Placental epithelial cell (primary cell): Measurements from ENCODE around the gene KRTAP4-8. TPM values are rescaled to one million over a fixed set of nuclear protein-coding genes. Genes with fewer than 3 reads are reported as not detected.

Source experiments
- total RNA-seq: library from RNA; depleted of rRNA; stranded (reverse); fragments of >200 nt; gene quantifications from 2 replicates; pipeline ENCODE4 v1.2.3, GENCODE V29; 2012

The KRTAP4-8 gene
- total RNA-seq, result not detected in 2 replicates

DNA sequence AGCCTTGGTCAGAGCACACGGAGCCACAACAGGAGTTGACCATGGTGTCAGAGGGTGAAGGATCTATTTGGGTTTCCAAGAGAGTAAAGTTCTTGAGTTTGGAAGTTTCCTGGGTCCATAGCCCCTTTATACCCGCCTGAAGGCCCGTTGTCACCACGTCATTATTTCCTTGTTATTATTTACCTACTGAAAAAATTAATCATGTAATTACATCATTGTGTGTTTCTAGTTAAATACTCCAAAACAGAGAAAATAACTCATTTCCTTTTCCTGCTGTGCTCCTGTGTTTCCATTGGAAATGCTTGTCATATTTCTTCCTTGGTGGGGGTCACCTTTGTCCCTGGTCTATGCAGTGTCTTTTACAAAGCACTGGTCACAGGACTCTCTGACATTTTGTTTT, at the start of gene KRTAP4-8:
KRTAP4-8 (minus strand) TSS at position 101 of the 400 bp plus-strand sequence; CDS start at position 43, 58 bp downstream.

DNA sequence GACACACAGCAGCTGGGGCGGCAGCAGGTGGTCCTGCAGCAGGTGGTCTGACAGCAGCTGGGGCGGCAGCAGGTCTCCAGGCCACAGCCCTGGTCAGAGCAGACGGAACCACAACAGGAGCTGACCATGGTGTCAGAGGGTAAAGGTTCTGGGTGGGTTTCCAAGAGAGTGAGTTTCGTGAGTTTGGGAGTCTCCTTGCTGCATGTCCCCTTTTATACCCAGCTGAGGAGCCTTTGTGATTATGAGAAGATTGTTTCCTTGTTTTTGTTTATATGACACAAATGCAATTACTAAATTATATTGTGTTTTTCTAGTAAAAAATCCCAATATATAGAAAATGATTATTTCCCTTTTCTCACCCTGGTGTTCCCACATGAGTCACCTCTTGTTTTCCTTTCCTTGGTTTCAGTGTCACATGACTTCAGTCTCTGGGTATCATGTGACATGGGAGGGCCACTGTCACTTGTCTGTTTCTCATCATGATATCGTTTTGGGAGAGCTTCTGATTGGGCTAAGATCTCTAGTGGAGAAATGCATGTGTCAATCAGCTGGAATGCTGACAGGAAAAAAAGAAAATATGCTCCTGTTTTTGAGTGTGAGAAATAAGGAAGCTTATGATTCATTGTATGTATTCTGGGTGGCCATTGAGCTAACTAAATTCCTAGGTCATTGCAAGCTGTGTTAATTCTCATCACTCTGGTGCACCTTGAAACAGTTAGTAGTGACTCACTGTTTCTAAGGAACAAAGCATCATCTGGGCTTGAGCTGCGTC, 42.6 kb upstream of the KRTAP4-8 start, which contains the start of gene KRTAP4-6:
KRTAP4-6 (minus strand) TSS at position 185 of the 772 bp plus-strand sequence; CDS start at position 128, 57 bp downstream.

DNA sequence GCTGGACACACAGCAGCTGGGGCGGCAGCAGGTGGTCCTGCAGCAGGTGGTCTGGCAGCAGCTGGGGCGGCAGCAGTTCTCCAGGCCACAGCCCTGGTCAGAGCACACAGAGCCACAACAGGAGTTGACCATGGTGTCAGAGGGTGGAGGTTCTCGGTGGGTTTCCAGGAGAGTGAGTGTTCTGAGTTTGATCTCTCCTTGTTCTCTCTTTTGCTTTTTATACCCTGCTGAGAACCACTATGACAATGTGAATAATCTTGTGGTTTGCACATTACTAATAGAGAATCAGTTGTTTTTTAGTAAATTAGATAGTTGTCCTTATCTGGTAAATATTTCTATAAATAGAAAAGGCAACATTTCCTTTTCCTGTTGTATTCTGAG, 26.0 kb upstream of the KRTAP4-8 start, which contains the start of gene KRTAP4-12:
KRTAP4-12 (minus strand) TSS at position 192 of the 381 bp plus-strand sequence; CDS start at position 132, 60 bp downstream.

DNA sequence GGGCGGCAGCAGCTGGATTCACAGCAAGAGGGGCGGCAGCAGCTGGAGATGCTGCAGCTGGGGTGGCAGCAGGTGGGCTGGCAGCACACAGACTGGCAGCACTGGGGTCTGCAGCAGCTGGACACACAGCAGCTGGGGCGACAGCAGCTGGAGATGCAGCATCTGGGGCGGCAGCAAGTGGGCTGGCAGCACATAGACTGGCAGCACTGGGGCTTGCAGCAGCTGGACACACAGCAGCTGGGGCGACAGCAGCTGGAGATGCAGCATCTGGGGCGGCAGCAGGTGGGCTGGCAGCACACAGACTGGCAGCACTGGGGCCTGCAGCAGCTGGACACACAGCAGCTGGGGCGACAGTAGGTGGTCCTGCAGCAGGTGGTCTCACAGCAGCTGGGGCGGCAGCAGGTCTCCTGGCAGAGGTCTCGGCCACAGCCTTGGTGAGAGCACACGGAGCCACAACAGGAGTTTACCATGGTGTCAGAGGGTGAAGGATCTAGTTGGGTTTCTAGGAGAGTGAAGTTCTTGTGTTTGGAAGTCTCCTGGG, 20.0 kb upstream of the KRTAP4-8 start, which contains the start of gene KRTAP4-11:
KRTAP4-11 (minus strand) TSS at position 528 of the 541 bp plus-strand sequence; CDS start at position 470, 58 bp downstream.

DNA sequence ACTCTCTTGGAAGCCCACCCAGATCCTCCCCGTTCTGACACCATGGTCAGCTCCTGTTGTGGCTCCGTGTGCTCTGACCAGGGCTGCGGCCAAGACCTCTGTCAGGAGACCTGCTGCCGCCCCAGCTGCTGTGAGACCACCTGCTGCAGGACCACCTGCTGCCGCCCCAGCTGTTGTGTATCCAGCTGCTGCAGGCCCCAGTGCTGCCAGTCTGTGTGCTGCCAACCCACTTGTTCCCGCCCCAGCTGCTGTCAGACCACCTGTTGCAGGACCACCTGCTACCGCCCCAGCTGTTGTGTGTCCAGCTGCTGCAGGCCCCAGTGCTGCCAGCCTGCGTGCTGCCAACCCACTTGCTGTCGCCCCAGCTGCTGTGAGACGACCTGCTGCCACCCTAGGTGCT, 7.4 kb upstream of the KRTAP4-8 start, which contains the start of gene KRTAP4-9:
KRTAP4-9 (plus strand) TSS at position 43 of the 400 bp plus-strand sequence; CDS start at position 43, 0 bp downstream.

DNA sequence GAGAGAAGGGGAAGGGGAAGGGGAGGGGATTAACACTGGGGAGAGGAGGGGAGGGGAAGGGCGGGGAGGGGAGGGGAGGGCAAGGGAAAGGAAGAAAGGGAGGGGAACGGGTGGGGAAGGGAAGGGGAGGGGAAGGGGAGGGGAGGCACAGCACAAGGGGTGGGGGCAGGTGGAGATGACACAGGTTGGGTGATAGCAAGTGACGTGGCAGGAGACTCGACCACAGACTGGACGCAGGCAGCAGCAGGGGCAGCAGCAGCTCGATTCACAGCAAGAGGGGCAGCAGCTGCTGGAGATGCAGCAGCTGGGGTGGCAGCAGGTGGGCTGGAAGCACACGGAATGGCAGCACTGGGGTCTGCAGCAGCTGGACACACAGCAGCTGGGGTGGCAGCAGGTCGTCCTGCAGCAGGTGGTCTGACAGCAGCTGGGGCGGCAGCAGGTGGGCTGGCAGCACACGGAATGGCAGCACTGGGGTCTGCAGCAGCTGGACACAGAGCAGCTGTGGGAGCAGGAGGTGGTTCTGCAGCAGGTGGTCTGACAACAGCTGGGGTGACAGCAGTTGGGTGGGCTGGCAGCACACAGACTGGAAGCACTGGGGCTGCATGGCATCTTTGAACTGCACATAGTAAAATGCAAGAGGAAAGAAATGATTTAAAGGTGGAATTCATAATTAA, 3.8 kb upstream of the KRTAP4-8 start, which contains the start of gene KRTAP4-16:
KRTAP4-16 (minus strand) TSS at position 624 of the 674 bp plus-strand sequence; CDS start at position 624, 0 bp downstream.

DNA sequence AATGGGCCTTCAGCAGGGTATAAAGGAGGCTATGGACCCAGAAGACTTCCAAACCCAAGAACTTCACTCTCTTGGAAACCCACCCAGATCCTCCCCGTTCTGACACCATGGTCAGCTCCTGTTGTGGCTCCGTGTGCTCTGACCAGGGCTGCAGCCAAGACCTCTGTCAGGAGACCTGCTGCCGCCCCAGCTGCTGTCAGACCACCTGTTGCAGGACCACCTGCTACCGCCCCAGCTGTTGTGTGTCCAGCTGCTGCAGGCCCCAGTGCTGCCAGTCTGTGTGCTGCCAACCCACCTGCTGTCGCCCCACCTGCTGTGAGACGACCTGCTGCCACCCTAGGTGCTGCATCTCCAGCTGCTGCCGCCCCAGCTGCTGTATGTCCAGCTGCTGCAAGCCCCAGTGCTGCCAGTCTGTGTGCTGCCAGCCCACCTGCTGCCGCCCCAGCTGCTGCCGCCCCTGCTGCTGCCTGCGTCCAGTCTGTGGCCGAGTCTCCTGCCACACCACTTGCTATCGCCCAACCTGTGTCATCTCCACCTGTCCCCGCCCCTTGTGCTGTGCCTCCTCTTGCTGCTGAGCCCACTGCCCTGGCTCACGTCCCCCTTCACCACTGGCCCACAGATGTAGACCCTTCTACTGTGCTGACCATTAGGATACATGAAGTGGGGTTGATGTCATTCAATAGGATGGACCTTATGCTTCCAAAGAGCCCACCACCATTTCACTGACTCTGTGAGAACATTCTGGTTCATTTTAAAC, 13.7 kb downstream of the KRTAP4-8 start, which contains the start of gene KRTAP4-7:
KRTAP4-7 (plus strand) TSS at position 51 of the 757 bp plus-strand sequence; CDS start at position 108, 57 bp downstream.

DNA sequence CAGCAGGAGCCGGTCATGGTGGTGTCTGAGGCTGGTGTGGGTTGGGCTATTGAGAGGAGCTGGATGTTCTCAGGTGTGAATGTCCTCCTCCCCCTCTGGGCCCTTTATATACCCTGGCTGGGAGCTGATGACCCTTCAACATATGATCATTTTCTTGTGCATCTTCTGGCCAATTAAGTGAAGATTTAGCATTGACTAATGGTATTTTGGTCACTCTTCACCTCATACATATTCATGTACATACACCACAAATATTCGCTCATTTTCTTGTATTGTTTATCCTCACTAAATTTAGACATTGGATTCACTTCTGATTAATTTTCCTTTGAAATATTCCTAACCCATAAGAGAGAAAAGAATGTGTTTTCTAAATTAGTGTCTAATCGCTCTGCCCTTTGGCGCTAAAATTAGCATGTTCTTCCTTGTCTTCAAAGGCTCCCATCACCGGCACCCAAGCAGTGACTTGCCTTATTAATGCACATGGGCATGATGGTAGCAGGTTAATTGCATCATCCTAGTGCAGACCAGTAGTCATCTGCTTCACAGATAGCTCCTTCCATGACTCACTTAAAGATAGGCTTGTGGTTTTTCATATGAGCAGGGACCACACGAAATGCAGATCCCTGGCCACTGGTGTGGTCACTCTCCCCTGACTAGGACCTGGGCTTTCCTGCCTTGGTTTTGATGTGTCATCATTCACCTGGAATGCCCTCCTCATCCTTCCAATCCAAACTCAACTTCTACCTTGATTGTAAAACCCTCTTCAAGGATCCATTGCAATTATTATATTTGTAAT, 31.9 kb downstream of the KRTAP4-8 start, which contains the start of gene KRTAP2-4:
KRTAP2-4 (minus strand) TSS at position 51 of the 796 bp plus-strand sequence; CDS start at position 17, 34 bp downstream.

DNA sequence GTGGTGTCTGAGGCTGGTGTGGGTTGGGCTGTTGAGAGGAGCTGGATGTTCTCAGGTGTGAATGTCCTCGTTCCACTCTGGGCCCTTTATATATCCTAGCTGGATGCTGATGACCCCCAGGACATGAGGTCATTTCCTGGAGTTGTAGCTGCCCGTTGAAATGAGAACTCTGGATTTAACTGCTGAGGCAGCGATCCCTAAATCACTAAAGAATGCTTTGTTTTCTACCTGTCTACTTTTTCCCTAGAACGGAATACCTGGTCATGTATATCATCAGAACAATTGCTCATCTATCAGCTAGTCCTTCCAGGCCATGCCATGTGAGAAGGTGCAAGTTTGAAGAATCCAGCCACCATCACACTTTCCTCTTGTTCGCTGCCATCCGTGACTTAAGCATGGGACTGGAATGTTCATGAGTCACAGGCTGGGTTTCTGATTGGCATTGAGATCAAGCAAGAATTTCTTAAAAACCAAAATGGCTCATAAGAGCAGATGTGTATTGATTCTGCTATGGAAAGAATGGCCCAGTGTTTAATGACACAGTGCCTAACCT, 37.8 kb downstream of the KRTAP4-8 start, which contains the start of gene KRTAP2-3:
KRTAP2-3 (minus strand) TSS at position 63 of the 553 bp plus-strand sequence. CDS start 64 bp downstream, outside the sequence.

DNA sequence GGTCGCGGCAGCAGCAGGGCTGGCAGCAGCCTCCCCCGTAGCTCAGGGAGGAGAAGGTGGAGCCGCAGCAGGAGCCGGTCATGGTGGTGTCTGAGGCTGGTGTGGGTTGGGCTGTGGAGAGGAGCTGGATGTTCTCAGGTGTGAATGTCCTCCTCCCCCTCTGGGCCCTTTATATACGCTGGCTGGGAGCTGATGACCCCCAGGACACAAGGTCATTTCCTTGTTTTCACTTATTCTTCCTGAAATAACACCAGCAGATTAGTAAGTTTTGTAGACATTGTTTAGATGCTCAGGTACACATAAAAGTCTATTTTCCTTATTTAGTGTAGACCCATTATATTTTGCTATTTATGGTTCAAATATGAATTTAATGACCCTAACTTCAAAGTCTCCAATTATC, 42.8 kb downstream of the KRTAP4-8 start, which contains the start of gene KRTAP2-2:
KRTAP2-2 (minus strand) TSS at position 101 of the 400 bp plus-strand sequence; CDS start at position 82, 19 bp downstream.

Other genes with a start within 250 kb of the KRTAP4-8 start
- gene KRT12, start 230.9 kb downstream of the KRTAP4-8 start, total RNA-seq, result not detected in 2 replicates
- gene KRT20, start 212.9 kb downstream of the KRTAP4-8 start, total RNA-seq, result not detected in 2 replicates
- 0.79 and 1.4 TPM in 2 replicates for gene KRT23, start 160.5 kb downstream of the KRTAP4-8 start, total RNA-seq
- gene KRT39, start 131.2 kb downstream of the KRTAP4-8 start, total RNA-seq, result not detected in 2 replicates
- not detected in 2 replicates for gene KRT40, start 113.8 kb downstream of the KRTAP4-8 start, total RNA-seq
- not detected in 2 replicates for gene KRTAP3-3, start 104.0 kb downstream of the KRTAP4-8 start, total RNA-seq
- not detected in 2 replicates for gene KRTAP3-2, start 98.2 kb downstream of the KRTAP4-8 start, total RNA-seq
- gene KRTAP3-1, start 89.0 kb downstream of the KRTAP4-8 start, total RNA-seq, result not detected in 2 replicates
- gene KRTAP1-5, start 70.9 kb downstream of the KRTAP4-8 start, total RNA-seq, result not detected in 2 replicates
- not detected in 2 replicates for gene KRTAP1-4, start 67.9 kb downstream of the KRTAP4-8 start, total RNA-seq
- gene KRTAP1-3, start 63.3 kb downstream of the KRTAP4-8 start, total RNA-seq, result not detected in 2 replicates
- gene KRTAP1-1, start 56.7 kb downstream of the KRTAP4-8 start, total RNA-seq, result not detected in 2 replicates
- not detected in 2 replicates for gene KRTAP2-1, start 50.8 kb downstream of the KRTAP4-8 start, total RNA-seq
- gene KRTAP2-2, start 42.9 kb downstream of the KRTAP4-8 start, total RNA-seq, result not detected in 2 replicates
- 2.3 TPM in 1 of 2 replicates, not detected in the other for gene KRTAP2-3, start 38.0 kb downstream of the KRTAP4-8 start, total RNA-seq
- not detected in 2 replicates for gene KRTAP2-4, start 32.3 kb downstream of the KRTAP4-8 start, total RNA-seq
- gene KRTAP4-7, start 14.0 kb downstream of the KRTAP4-8 start, total RNA-seq, result not detected in 2 replicates
- gene KRTAP4-16, start 4.1 kb upstream of the KRTAP4-8 start, total RNA-seq, result not detected in 2 replicates
- not detected in 2 replicates for gene KRTAP4-9, start 7.2 kb upstream of the KRTAP4-8 start, total RNA-seq
- not detected in 2 replicates for gene KRTAP4-11, start 20.2 kb upstream of the KRTAP4-8 start, total RNA-seq
- gene KRTAP4-12, start 26.0 kb upstream of the KRTAP4-8 start, total RNA-seq, result not detected in 2 replicates
- gene KRTAP4-6, start 42.4 kb upstream of the KRTAP4-8 start, total RNA-seq, result not detected in 2 replicates
- gene KRTAP4-5, start 51.7 kb upstream of the KRTAP4-8 start, total RNA-seq, result not detected in 2 replicates
- gene KRTAP4-4, start 62.6 kb upstream of the KRTAP4-8 start, total RNA-seq, result not detected in 2 replicates
- not detected in 2 replicates for gene KRTAP4-3, start 70.1 kb upstream of the KRTAP4-8 start, total RNA-seq
- gene KRTAP4-2, start 80.1 kb upstream of the KRTAP4-8 start, total RNA-seq, result not detected in 2 replicates
- gene KRTAP4-1, start 86.8 kb upstream of the KRTAP4-8 start, total RNA-seq, result not detected in 2 replicates
- not detected in 2 replicates for gene KRTAP9-1, start 91.7 kb upstream of the KRTAP4-8 start, total RNA-seq
- gene KRTAP9-2, start 128.5 kb upstream of the KRTAP4-8 start, total RNA-seq, result not detected in 2 replicates
- gene KRTAP9-3, start 134.3 kb upstream of the KRTAP4-8 start, total RNA-seq, result not detected in 2 replicates
- gene KRTAP9-8, start 139.9 kb upstream of the KRTAP4-8 start, total RNA-seq, result not detected in 2 replicates
- not detected in 2 replicates for gene KRTAP9-4, start 151.5 kb upstream of the KRTAP4-8 start, total RNA-seq
- not detected in 2 replicates for gene KRTAP9-9, start 157.2 kb upstream of the KRTAP4-8 start, total RNA-seq
- gene KRTAP9-6, start 167.2 kb upstream of the KRTAP4-8 start, total RNA-seq, result not detected in 2 replicates
- gene KRTAP9-7, start 177.6 kb upstream of the KRTAP4-8 start, total RNA-seq, result not detected in 2 replicates
- gene KRTAP29-1, start 204.7 kb upstream of the KRTAP4-8 start, total RNA-seq, result not detected in 2 replicates
- gene KRTAP16-1, start 211.2 kb upstream of the KRTAP4-8 start, total RNA-seq, result not detected in 2 replicates
- not detected in 2 replicates for gene KRTAP17-1, start 217.6 kb upstream of the KRTAP4-8 start, total RNA-seq